GM13976 (cell line): ENCODE results near the gene HOXA3.

ENCODE experiments used
- DNase-seq: peaks from one replicate; pipeline ENCODE4 v3.0.0; 2012; ENCODE audit warnings: low spot score
- CTCF ChIP-seq: IDR thresholded peaks from 2 replicates; pipeline ENCODE4 v1.5.1; 2012; ENCODE audit warnings: borderline replicate concordance, mild to moderate bottlenecking; ENCODE audit not compliant: insufficient read depth; ENCODE audit errors: extremely low read depth, missing control alignments, control extremely low read depth
- in situ Hi-C: fragments of 300-500 bp; cut with MboI; formaldehyde crosslinking; loops from one replicate; pipeline ENCODE4 v1.12.0; 2022; ENCODE audit warnings: low sequenced_read_pairs, mixed read lengths, inconsistent platforms; ENCODE audit not compliant: unreplicated experiment

The HOXA3 gene

GRCh38 chr7:27198138-27198841 lies 45.9 kb upstream of the HOXA3 start:
- in situ Hi-C loops, result loop anchor here (10.0 kb wide), 2 partner anchors 47 to 727 kb away; partner anchors contain the start of gene EVX1
- no peak for DNase-seq
- TF ChIP-seq CTCF, result no peak

GRCh38 chr7:27197137-27198042 lies 45.0 kb upstream of the HOXA3 start:
- DNase-seq, result no peak
- in situ Hi-C loops, result loop anchor here (10.0 kb wide), 2 partner anchors 47 to 727 kb away; partner anchors contain the start of gene EVX1
- TF ChIP-seq CTCF, result no peak

DNA sequence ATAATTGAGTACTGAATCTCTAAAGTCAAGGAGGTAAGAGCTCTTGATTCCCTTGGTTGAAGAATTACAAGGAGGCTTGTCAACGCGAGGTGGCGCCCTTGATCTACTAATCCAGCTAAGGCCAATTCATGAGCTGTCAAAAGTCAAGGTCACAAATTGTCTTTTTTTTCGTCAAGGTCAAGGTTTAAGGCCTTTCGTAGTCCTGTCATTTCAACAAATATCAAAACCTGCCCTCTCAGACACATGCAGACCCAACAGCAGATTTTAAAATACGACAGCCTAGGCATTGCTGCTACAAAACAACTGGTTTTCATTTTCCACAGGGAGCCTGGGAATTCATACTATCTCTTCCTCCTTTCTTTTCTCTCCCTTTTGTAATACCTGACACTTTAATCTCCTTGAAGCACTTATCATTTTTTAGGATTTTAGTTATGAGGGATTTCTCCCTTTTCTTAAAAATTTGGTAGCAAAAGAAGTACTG lies 43.9 kb upstream of the HOXA3 start:
- peak; percentile 75 for TF ChIP-seq CTCF
- peak; percentile 72 for DNase-seq
- in situ Hi-C loops, result loop anchor here (10.0 kb wide), 2 partner anchors 48 to 728 kb away; partner anchors contain the start of gene EVX1

DNA sequence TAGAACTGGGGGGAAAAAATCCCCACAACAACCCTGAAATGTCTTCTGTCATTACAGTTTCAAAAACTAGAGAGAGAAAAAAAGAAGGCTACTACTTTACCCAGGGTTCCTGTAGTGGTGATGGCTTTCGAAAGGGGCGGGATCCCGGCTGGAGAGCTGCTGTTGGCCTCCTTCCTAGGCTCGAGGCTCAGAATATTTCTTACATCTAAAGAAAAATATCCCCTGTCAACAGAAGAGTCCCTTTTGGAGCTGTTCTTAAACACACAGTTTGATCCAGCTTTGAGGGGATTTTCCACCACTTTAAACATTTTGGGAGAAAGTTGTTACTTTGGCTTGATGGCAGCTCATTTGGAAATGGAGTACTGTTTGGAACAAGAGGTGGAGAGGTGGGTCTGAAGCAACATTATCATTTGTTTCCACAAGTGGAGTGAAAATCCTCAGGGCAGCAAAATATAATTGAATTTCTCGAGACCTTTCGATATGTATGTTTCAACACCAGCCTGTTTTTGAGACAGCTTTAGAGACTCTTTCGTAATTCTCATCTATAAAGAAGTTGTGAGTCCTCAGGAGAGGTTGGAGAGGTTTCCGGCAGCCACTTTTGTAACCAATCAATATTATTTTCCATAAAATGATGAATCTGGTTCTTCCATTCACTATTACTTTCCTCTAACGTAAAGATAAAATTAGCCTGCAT lies 42.5 kb upstream of the HOXA3 start:
- DNase-seq, result no peak

GRCh38 chr7:27194002-27194352 lies 41.6 kb upstream of the HOXA3 start:
- in situ Hi-C loops, result loop anchor here (10.0 kb wide), 2 partner anchors 51 to 731 kb away; partner anchors contain the start of gene EVX1
- no peak for DNase-seq
- no peak for TF ChIP-seq CTCF

More for the DNA sequence above, 42.5 kb upstream of the HOXA3 start:
- TF ChIP-seq CTCF, result no peak
- in situ Hi-C loops, result loop anchor here (10.0 kb wide), 2 partner anchors 50 to 730 kb away; partner anchors contain the start of gene EVX1
